A549 (cell line): ENCODE measurements around the gene SGIP1. TPM values are rescaled to one million over a fixed set of nuclear protein-coding genes. Genes with fewer than 3 reads are reported as not detected.

Experiments
- ATAC-seq, 2 experiments: fragments of 200-7000 bp in 1 of 2; fragments of >200 bp in 1 of 2; cut with Nextera tagmentation in 1 of 2; cut with Tn5 transposase in 1 of 2; 3 replicates each; pipeline versions ENCODE4 v1.8.0 to v1.9.1; 2018 to 2020; ENCODE audit warnings: mild to moderate bottlenecking in 1 of 2, moderate library complexity in 1 of 2
- CTCF ChIA-PET: fragments of 300-600 bp; sonication (Branson Sonifier 250); formaldehyde crosslinking; extraction: SDS; loops from one replicate; lab custom pipeline; 2021; ENCODE audit warnings: antibody characterized with exemption, inconsistent platforms; lab: Yijun Ruan, JAX
- POLR2A ChIA-PET: fragments of 350-600 bp; formaldehyde crosslinking; extraction: SDS; loops from one replicate; lab custom pipeline; 2021; ENCODE audit warnings: antibody characterized with exemption, inconsistent platforms; lab: Yijun Ruan, JAX
- DNase-seq, 2 experiments: peaks; one replicate each; pipeline versions ENCODE4 v3.0.0 to v3.0.0-alpha.2; 2011 to 2016; ENCODE audit warnings: low read depth in 1 of 2, low spot score in 1 of 2
- FAIRE-seq: peaks from 2 replicates; lab custom pipeline; 2011; peaks lifted over from hg19 to GRCh38; lab: Jason Lieb, UNC
- H3K27ac ChIP-seq, 2 experiments: fragments of >200 bp; sonication (Bioruptor Twin); formaldehyde crosslinking; 3 replicates each; pipeline ENCODE4 v1.5.1; 2016 to 2017
- H3K4me1 ChIP-seq: fragments of >200 bp; sonication (Bioruptor Twin); formaldehyde crosslinking; 3 replicates; pipeline ENCODE4 v1.6.1; 2016
- H3K4me2 ChIP-seq: fragments of >200 bp; sonication (Bioruptor Twin); formaldehyde crosslinking; 3 replicates; pipeline ENCODE4 v1.6.1; 2016
- H3K4me3 ChIP-seq: fragments of >200 bp; sonication (Bioruptor Twin); formaldehyde crosslinking; 3 replicates; pipeline ENCODE4 v1.5.1; 2016
- H3K9me3 ChIP-seq: fragments of >200 bp; sonication (Bioruptor Twin); formaldehyde crosslinking; 3 replicates; pipeline ENCODE4 v1.6.1; 2016
- CBX2 ChIP-seq: fragments of 200-600 bp; sonication (generic); IDR thresholded peaks from 2 replicates; pipeline ENCODE4 v1.6.1; 2016; ENCODE audit warnings: low read depth, mild to moderate bottlenecking, borderline replicate concordance
- CHD4 ChIP-seq: fragments of 200-600 bp; sonication (generic); IDR thresholded peaks from 2 replicates; pipeline ENCODE4 v1.6.1; 2016; ENCODE audit warnings: antibody characterized with exemption, mild to moderate bottlenecking, borderline replicate concordance
- EHF ChIP-seq: fragments of 250-450 bp; sonication (Bioruptor Pico); IDR thresholded peaks from 2 replicates; pipeline ENCODE4 v1.5.0; 2020; ENCODE audit warnings: mild to moderate bottlenecking
- EP300 ChIP-seq, 2 experiments: fragments of >200 bp; sonication (Bioruptor Twin); formaldehyde crosslinking; IDR thresholded peaks; 2 replicates in 1 of 2; 3 replicates in 1 of 2; pipeline ENCODE4 v1.6.1; 2016 to 2017
- ESRRA ChIP-seq: fragments of 150-350 bp; IDR thresholded peaks from 2 replicates; pipeline ENCODE4 v1.6.1; 2014; ENCODE audit warnings: mild to moderate bottlenecking, low read length, borderline replicate concordance
- FOSL2 ChIP-seq, 2 experiments: fragments of 450-650 bp in 1 of 2; fragments of >200 bp in 1 of 2; sonication (Bioruptor Twin) in 1 of 2; formaldehyde crosslinking; IDR thresholded peaks; 2 replicates each; pipeline versions ENCODE4 v1.5.0 to v1.6.1; 2016 to 2020; ENCODE audit warnings: mild to moderate bottlenecking in 1 of 2, moderate library complexity in 1 of 2
- HOXB13 ChIP-seq: fragments of 250-450 bp; sonication (Bioruptor Pico); IDR thresholded peaks from 2 replicates; pipeline ENCODE4 v1.5.0; 2020; ENCODE audit warnings: low read depth, mild to moderate bottlenecking, moderate library complexity
- JUN ChIP-seq, 2 experiments: fragments of >200 bp; sonication (Bioruptor Twin); formaldehyde crosslinking; IDR thresholded peaks; 2 replicates in 1 of 2; 3 replicates in 1 of 2; pipeline ENCODE4 v1.6.1; 2016 to 2017
- KDM5A ChIP-seq: fragments of 200-600 bp; sonication (generic); IDR thresholded peaks from 2 replicates; pipeline ENCODE4 v1.6.1; 2016; ENCODE audit warnings: antibody characterized with exemption, mild to moderate bottlenecking
- NFE2L2 ChIP-seq: fragments of 150-350 bp; conservative IDR thresholded peaks from 2 replicates; pipeline ENCODE4 v1.6.1; 2014; ENCODE audit warnings: low read length
- NR3C1 ChIP-seq: fragments of >200 bp; sonication (Bioruptor Twin); formaldehyde crosslinking; IDR thresholded peaks from 3 replicates; pipeline ENCODE4 v1.6.1; 2017
- POLR2AphosphoS2 ChIP-seq: conservative IDR thresholded peaks from 2 replicates; pipeline ENCODE4 v1.6.1; 2012; ENCODE audit warnings: low read length, improper control_type of control experiment, inconsistent platforms
- RAD21 ChIP-seq, 2 experiments: fragments of >200 bp in 1 of 2; sonication (Bioruptor Twin) in 1 of 2; formaldehyde crosslinking in 1 of 2; IDR thresholded peaks in 1 of 2; conservative IDR thresholded peaks in 1 of 2; 2 replicates in 1 of 2; 3 replicates in 1 of 2; pipeline ENCODE4 v1.6.1; 2012 to 2018; ENCODE audit warnings: inconsistent platforms in 1 of 2
- RNF2 ChIP-seq: fragments of 200-600 bp; sonication (generic); IDR thresholded peaks from 2 replicates; pipeline ENCODE4 v1.6.1; 2016; ENCODE audit warnings: low read depth, mild to moderate bottlenecking, antibody characterized with exemption, moderate library complexity, borderline replicate concordance
- WGBS: methylation state at CpG from one replicate; pipeline ENCODE4 v1.1.6; 2017; ENCODE audit errors: missing lambda C conversion rate; 5-methylcytosine and 5-hydroxymethylcytosine counted together
- polyA plus RNA-seq, 4 experiments: library from polyadenylated mRNA; depleted of rRNA in 3 of 4; stranded (reverse); fragments of >200 nt; fragmentation: RNase III in 1 of 4; extraction: RNeasy Plus Mini Kit Qiagen cat#74134 plus additional on column Dnase treatment in 1 of 4; gene quantifications; 2 replicates in 3 of 4; 3 replicates in 1 of 4; pipeline ENCODE4 v1.2.3, GENCODE V29; 2011 to 2017
- TF ChIP-seq, protein P1 (sequence below): fragments of 200-600 bp; sonication (generic); IDR thresholded peaks from 2 replicates; pipeline ENCODE4 v1.6.1; 2016; ENCODE audit warnings: antibody characterized with exemption, mild to moderate bottlenecking, moderate library complexity
- TF ChIP-seq, protein P2 (sequence below): fragments of 150-350 bp; IDR thresholded peaks from 2 replicates; pipeline ENCODE4 v1.6.1; 2014; ENCODE audit warnings: low read depth, mild to moderate bottlenecking, low read length
- TF ChIP-seq, protein P3 (sequence below): fragments of 250-450 bp; sonication (Bioruptor Pico); IDR thresholded peaks from 2 replicates; pipeline ENCODE4 v1.5.0; 2020; ENCODE audit warnings: low read depth, mild to moderate bottlenecking, moderate library complexity
- TF ChIP-seq, protein P4 (sequence below): IDR thresholded peaks from 2 replicates; pipeline ENCODE4 v1.6.1; 2012; ENCODE audit warnings: low read depth, borderline replicate concordance
- TF ChIP-seq, protein P5 (sequence below): fragments of >200 bp; sonication (Bioruptor Twin); formaldehyde crosslinking; IDR thresholded peaks from 3 replicates; pipeline ENCODE4 v1.6.1; 2016
- TF ChIP-seq, protein P6 (sequence below): fragments of 250-450 bp; sonication (Bioruptor Pico); IDR thresholded peaks from 2 replicates; pipeline ENCODE4 v1.5.0; 2021; ENCODE audit warnings: mild to moderate bottlenecking, moderate library complexity, borderline replicate concordance

Gene SGIP1
- polyA plus RNA-seq, 2 of the 4 experiments (the other 2 are of a cell fraction): not detected

DNA sequence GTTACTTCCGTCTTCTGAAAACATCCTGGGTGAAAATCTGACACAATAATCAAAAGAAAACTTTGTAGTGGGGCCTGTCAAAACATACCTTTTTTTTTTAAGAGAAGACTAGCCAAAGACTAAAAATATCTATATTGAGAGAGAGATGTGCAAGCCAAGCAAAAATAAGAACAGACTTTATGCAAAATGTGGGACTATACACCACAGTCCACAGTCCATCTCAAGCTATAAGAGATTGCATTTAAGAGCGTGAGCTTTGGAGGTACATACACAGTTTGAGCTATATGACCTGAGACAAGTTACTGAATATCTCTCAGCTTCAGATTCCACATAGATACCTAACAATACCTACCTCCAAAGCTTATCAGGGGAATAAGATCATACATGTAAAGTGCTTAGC is 153.4 kb downstream of the SGIP1 start:
- TF ChIP-seq, protein P1, sequence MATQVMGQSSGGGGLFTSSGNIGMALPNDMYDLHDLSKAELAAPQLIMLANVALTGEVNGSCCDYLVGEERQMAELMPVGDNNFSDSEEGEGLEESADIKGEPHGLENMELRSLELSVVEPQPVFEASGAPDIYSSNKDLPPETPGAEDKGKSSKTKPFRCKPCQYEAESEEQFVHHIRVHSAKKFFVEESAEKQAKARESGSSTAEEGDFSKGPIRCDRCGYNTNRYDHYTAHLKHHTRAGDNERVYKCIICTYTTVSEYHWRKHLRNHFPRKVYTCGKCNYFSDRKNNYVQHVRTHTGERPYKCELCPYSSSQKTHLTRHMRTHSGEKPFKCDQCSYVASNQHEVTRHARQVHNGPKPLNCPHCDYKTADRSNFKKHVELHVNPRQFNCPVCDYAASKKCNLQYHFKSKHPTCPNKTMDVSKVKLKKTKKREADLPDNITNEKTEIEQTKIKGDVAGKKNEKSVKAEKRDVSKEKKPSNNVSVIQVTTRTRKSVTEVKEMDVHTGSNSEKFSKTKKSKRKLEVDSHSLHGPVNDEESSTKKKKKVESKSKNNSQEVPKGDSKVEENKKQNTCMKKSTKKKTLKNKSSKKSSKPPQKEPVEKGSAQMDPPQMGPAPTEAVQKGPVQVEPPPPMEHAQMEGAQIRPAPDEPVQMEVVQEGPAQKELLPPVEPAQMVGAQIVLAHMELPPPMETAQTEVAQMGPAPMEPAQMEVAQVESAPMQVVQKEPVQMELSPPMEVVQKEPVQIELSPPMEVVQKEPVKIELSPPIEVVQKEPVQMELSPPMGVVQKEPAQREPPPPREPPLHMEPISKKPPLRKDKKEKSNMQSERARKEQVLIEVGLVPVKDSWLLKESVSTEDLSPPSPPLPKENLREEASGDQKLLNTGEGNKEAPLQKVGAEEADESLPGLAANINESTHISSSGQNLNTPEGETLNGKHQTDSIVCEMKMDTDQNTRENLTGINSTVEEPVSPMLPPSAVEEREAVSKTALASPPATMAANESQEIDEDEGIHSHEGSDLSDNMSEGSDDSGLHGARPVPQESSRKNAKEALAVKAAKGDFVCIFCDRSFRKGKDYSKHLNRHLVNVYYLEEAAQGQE: no peak
- TF ChIP-seq RNF2: no peak
- no peak for TF ChIP-seq FOSL2 (IDR thresholded peaks at IDR 0.05)
- no peak for TF ChIP-seq FOSL2 (CRISPR knock-in tag; IDR thresholded peaks at IDR 0.05)
- TF ChIP-seq, protein P2, sequence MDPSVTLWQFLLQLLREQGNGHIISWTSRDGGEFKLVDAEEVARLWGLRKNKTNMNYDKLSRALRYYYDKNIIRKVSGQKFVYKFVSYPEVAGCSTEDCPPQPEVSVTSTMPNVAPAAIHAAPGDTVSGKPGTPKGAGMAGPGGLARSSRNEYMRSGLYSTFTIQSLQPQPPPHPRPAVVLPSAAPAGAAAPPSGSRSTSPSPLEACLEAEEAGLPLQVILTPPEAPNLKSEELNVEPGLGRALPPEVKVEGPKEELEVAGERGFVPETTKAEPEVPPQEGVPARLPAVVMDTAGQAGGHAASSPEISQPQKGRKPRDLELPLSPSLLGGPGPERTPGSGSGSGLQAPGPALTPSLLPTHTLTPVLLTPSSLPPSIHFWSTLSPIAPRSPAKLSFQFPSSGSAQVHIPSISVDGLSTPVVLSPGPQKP: no peak
- TF ChIP-seq, protein P3, sequence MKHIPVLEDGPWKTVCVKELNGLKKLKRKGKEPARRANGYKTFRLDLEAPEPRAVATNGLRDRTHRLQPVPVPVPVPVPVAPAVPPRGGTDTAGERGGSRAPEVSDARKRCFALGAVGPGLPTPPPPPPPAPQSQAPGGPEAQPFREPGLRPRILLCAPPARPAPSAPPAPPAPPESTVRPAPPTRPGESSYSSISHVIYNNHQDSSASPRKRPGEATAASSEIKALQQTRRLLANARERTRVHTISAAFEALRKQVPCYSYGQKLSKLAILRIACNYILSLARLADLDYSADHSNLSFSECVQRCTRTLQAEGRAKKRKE (CRISPR knock-in tag): no peak
- TF ChIP-seq HOXB13: no peak
- no peak for TF ChIP-seq EHF (CRISPR knock-in tag)
- no peak for TF ChIP-seq JUN (IDR thresholded peaks at IDR 0.05)
- TF ChIP-seq NFE2L2: no peak
- TF ChIP-seq, protein P4, sequence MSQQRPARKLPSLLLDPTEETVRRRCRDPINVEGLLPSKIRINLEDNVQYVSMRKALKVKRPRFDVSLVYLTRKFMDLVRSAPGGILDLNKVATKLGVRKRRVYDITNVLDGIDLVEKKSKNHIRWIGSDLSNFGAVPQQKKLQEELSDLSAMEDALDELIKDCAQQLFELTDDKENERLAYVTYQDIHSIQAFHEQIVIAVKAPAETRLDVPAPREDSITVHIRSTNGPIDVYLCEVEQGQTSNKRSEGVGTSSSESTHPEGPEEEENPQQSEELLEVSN: no peak
- no peak for TF ChIP-seq CBX2
- no peak for TF ChIP-seq NR3C1
- TF ChIP-seq, protein P5, sequence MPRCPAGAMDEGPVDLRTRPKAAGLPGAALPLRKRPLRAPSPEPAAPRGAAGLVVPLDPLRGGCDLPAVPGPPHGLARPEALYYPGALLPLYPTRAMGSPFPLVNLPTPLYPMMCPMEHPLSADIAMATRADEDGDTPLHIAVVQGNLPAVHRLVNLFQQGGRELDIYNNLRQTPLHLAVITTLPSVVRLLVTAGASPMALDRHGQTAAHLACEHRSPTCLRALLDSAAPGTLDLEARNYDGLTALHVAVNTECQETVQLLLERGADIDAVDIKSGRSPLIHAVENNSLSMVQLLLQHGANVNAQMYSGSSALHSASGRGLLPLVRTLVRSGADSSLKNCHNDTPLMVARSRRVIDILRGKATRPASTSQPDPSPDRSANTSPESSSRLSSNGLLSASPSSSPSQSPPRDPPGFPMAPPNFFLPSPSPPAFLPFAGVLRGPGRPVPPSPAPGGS: no peak
- no peak for TF ChIP-seq EP300 (IDR thresholded peaks at IDR 0.05)
- no peak for TF ChIP-seq KDM5A
- TF ChIP-seq, all 56 proteins: peak for 0
- H3K4me3 ChIP-seq: no peak overlapping the region
- no peak for FAIRE-seq
- CTCF ChIA-PET: interaction anchor here (0.6 kb wide), 1 partner anchor 345 kb away, joined by 3 read pairs; no protein-coding TSS in a partner anchor
- 54% methylated on average over 2 of the region's 2 CpGs for WGBS
- no peak overlapping the region for H3K27ac ChIP-seq
- no peak overlapping the region for H3K4me2 ChIP-seq
- POLR2A ChIA-PET: no interaction called here
- ATAC-seq: no peak
- H3K4me1 ChIP-seq: no peaks in the 10 kb centered on the region
- no peak for DNase-seq
- H3K9me3 ChIP-seq: no peaks in the 10 kb centered on the region

DNA sequence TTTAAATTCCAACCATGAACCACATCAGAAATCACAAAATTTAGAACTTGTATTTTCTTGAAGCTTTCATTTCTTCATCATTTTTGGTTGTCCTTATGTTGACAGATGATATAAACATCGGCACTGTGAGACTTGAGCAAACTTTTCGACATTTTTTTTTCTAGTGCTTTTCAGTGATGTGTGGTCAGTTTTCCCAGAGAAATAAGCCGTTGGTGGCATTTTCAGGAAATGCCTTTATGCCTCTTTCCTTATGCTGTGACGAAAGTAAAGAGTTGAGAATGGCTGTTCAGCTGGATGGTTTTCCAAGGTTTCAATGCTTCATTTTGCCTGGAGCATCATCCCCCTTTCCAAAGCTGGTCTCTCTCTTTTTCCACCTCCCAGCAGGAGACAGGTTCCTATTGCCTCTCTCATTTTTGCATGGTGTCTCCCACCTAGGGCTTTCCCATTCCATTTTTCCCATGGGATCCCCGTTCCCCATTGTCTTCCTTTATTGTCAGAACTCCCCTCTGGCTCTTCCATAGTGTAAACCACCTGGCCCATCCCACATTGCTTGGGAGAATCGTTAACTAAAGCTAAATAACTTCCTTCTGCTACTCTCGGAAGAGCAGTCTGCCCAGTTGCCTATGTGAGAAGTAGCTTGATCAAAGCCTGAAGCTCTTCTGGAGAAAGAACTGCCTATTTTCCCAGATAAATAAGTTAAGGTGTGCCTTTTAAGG is 156.9 kb downstream of the SGIP1 start:
- ChIA-PET POLR2A (no interaction called here), CTCF (no interaction called here)
- Histone ChIP-seq H3K4me2 (no peak overlapping the region), H3K27ac (no peak overlapping the region), H3K4me3 (no peak overlapping the region), H3K9me3 (no peaks in the 10 kb centered on the region)
- 31% methylated on average over 7 of the region's 7 CpGs for WGBS
- ATAC-seq (no peak), DNase-seq (no peak)
- no peak for TF ChIP-seq ESRRA
- TF ChIP-seq FOSL2 (IDR thresholded peaks at IDR 0.05): no peak
- TF ChIP-seq FOSL2 (CRISPR knock-in tag; IDR thresholded peaks at IDR 0.05): no peak
- TF ChIP-seq NR3C1: no peak
- TF ChIP-seq POLR2AphosphoS2: no peak
- TF ChIP-seq, protein P6, sequence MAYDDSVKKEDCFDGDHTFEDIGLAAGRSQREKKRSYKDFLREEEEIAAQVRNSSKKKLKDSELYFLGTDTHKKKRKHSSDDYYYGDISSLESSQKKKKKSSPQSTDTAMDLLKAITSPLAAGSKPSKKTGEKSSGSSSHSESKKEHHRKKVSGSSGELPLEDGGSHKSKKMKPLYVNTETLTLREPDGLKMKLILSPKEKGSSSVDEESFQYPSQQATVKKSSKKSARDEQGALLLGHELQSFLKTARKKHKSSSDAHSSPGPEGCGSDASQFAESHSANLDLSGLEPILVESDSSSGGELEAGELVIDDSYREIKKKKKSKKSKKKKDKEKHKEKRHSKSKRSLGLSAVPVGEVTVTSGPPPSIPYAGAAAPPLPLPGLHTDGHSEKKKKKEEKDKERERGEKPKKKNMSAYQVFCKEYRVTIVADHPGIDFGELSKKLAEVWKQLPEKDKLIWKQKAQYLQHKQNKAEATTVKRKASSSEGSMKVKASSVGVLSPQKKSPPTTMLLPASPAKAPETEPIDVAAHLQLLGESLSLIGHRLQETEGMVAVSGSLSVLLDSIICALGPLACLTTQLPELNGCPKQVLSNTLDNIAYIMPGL: no peak
- TF ChIP-seq, protein P1: no peak
- TF ChIP-seq CHD4: no peak
- TF ChIP-seq RAD21 (conservative IDR thresholded peaks at IDR 0.05 in 1 of 2, IDR thresholded peaks at IDR 0.05 in 1 of 2): no peak
- TF ChIP-seq, all 56 proteins: peak for 0
- no peak for FAIRE-seq
- H3K4me1 ChIP-seq: no peaks in the 10 kb centered on the region
